Smooth muscle cell of trachea (primary cell): ENCODE measurements around the gene DENND6B. TPM values are rescaled to one million over a fixed set of nuclear protein-coding genes. Genes with fewer than 3 reads are reported as not detected.

Experiments
- total RNA-seq: library from RNA; depleted of rRNA; stranded (reverse); fragments of >200 nt; gene quantifications from 2 replicates; pipeline ENCODE4 v1.2.1, GENCODE V29; 2014

The DENND6B gene
- total RNA-seq, result 2.0 and 6.8 TPM in 2 replicates

GRCh38 chr22:50326956-50327710, at the start of gene DENND6B:
Gene DENND6B (minus strand): TSS chr22:50327012. CDS start chr22:50326988, 24 bp downstream.

DNA sequence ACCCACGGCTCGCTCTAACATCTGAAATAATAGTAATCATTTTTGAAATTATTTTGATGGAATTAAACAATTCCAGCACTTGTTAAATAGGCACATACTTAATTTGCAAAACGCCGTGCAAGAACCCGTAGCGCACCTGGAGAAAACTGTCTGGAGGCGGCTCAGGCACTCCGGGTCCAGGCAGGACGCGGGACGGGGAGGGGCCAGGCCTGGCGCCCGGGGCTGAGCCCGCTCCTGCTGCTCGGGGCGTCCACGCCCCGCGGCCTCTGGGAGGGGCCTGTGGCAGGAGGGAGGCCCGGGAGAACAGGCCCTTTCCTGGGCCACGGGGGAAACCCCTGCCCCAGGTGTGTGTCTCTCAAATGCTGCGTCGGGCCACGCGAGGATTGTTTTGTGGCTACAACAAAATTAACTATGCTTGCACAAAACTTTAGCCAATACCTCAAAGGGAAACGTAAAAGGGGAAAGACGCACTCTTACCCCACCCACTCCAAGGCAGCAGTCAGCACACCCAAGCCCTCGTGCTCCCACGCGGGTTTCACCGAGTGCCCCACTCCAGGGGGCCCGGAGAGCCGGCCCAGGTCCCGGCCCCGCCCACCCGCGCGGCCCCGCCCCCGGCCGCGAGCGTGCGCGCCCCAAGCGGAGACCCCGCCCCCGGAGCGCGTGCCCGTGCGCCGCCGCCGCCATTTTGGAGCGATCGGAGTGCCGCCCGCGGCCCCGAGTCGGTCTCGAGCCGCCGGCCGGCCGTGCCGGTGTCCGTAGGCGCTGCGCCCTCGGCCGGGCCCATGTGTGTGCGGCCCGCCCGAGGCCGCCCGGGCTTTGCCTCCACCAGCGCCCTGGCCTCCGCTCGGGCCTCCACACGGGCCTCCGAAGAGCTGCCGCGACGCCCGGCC, 16.1 kb upstream of the DENND6B start, which contains the start of gene PPP6R2:
Gene PPP6R2, plus strand, starts transcription at position 677 of the 890 bp plus-strand sequence. CDS start 50,582 bp downstream, outside the sequence.

DNA sequence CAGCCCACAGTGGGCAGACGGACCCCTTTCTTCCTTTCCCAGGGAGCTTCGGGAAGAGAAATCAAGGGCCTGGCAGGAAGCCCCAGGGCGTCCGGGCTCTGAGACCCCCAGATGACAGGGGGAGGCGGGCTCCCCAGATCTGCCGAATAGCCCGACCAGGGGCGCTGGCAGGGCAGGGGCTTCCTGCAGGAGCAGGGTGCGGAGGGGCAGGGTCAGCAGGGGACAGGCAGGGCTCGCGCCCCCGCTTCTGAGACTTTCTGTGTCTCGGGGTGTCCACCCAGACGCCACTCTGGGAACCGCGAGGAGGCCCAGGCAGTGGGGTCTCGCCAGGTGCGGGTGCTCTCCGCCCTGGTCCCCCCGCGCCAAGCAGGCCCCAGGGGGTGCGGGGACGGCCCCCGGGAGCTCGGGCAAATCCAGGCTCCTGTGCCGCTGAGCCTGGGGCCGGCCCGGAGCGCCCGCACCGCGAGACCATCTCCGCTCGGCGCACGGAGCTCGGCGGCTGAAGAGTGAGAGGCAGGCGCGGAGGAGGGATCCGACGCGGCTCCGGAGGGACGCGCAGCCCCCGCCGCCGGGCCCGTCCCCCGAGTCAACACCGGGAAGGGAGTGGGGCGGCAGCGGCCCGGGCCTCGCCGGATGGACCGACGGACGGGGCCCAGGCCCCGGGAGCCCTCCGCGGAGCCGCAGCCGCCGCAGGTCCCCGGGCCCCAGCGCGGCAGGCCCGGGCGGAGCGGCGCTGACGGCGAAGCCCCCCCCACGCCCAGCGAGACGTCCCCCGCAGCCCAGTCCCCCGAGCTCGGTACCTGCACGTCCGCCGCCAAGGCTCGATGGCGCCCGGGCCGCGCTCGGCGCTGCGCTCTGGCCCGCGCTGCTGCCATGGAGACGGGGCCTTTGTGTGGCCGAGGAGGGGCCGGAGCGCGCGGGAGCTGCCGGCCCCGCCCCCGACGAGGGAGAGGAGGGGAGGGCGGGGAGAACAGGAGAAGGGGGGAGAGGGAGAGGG, 19.8 kb downstream of the DENND6B start, which contains the start of gene PLXNB2:
Gene PLXNB2, minus strand, starts transcription at position 894 of the 997 bp plus-strand sequence. CDS start 17,062 bp downstream, outside the sequence.

DNA sequence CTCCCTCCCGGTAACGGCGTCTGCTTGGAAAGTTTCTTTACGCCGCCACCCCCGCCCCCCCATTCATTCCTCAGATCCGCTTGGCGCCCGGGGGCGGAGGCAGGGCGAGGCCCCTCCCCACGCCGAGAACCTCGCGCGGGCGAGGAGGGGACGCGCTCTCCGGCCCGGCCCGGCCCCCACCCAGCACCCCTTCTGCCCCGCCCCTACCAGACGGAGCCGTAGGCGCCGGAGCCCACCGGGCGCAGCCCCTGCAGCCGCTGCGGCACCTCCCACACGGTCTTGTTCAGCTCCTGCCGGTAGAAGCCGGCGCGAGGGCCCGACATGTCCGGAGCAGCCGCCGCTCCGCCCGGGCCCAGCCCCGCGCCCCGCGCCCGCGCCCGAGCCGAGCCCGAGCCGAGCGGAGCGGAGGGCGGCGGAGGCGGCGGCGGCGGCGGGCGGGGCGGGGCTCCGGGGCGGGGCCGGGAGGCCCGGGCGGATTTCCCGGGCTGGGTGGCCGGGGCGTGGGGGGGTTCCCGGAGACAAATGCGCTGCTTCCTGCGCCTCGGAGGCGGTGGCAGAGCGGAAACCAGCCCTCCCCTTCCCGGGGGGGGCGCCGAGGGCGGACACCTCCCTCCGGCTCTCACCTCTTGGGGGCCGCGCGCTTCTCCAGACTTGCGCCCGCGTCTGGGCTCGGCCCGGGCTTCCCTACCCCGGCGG, 56.7 kb downstream of the DENND6B start, which contains the start of gene MAPK11:
Gene MAPK11, minus strand, starts transcription at position 411 of the 696 bp plus-strand sequence. Its CDS starts 88 bp downstream, at position 323.

DNA sequence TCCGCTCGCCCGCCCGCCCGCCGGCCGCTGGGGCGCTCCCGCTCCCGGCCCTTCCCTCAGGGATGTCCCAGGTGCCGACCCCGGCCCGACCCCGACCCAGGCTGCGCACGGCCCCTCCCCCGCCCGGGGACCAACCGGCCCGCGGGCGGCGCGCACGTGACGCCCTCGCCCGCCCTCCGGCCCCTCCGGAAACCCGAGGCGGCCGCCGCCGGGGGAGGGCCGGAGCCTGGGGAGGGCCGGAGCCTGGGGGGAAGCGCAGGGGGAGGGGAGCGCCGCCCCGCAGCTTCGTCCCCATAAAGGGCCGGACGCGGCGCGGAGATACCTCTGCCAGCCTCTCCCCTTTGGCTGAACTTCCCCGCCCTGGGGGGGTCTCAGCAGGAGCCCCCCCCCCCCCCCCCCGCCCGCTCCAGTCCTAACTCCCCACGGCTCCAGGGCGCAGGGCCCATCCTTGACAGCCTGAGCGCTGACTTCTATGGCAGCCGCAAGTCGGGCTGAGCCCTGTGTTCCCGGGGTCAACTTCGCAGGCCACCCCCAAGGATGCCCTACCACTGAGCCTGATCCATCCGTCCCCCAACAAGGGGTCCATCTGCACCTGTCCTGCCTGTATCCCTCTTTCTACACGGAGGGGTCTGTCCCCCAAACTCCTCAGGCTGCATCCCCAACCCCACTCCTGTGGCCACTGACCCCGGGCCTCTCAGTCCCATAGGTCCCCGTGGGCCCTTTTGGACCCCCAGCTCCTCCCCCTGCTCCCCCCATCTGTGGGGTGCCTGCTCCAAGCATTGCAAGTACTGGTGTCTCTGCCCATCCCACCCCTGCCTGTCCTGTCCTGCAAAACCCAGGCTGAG, 65.0 kb downstream of the DENND6B start, which contains the start of gene MAPK12:
Gene MAPK12, minus strand, starts transcription at position 69 of the 845 bp plus-strand sequence. CDS start 174 bp downstream, outside the sequence.

Other genes starting within 250 kb of the DENND6B start
- under 0.01 TPM in 1 of 2 replicates, not detected in the other for gene MLC1, start 241.6 kb downstream of the DENND6B start, total RNA-seq
- gene MOV10L1, start 237.0 kb downstream of the DENND6B start, total RNA-seq, result 1.0 and 1.3 TPM in 2 replicates
- 0.17 and 0.29 TPM in 2 replicates for gene PANX2, start 156.3 kb downstream of the DENND6B start, total RNA-seq
- 21.7 and 25.8 TPM in 2 replicates for gene TRABD, start 141.1 kb downstream of the DENND6B start, total RNA-seq
- gene SELENOO, start 126.0 kb downstream of the DENND6B start, total RNA-seq, result 27.2 and 32.1 TPM in 2 replicates
- gene TUBGCP6, start 82.0 kb downstream of the DENND6B start, total RNA-seq, result 41.7 and 43.3 TPM in 2 replicates
- 41.3 and 73.3 TPM in 2 replicates for gene HDAC10, start 75.7 kb downstream of the DENND6B start, total RNA-seq
- 27.1 and 38.2 TPM in 2 replicates for gene MAPK12, start 65.3 kb downstream of the DENND6B start, total RNA-seq
- gene MAPK11, start 56.6 kb downstream of the DENND6B start, total RNA-seq, result 6.7 and 17.5 TPM in 2 replicates
- gene PLXNB2, start 19.4 kb downstream of the DENND6B start, total RNA-seq, result 133 and 254 TPM in 2 replicates
- 54.0 and 72.3 TPM in 2 replicates for gene PPP6R2, start 16.3 kb upstream of the DENND6B start, total RNA-seq
- gene SBF1, start 148.0 kb upstream of the DENND6B start, total RNA-seq, result 61.8 and 123 TPM in 2 replicates
- 0.87 and 2.3 TPM in 2 replicates for gene ADM2, start 154.5 kb upstream of the DENND6B start, total RNA-seq
- gene MIOX, start 159.8 kb upstream of the DENND6B start, total RNA-seq, result 0.15 TPM in 1 of 2 replicates, not detected in the other
- 57.9 and 68.3 TPM in 2 replicates for gene LMF2, start 180.7 kb upstream of the DENND6B start, total RNA-seq
- gene NCAPH2, start 181.2 kb upstream of the DENND6B start, total RNA-seq, result 29.3 and 46.0 TPM in 2 replicates
- gene SCO2, start 198.6 kb upstream of the DENND6B start, total RNA-seq, result 4.1 and 4.6 TPM in 2 replicates
- gene TYMP, start 203.0 kb upstream of the DENND6B start, total RNA-seq, result 20.4 and 45.8 TPM in 2 replicates
- gene KLHDC7B, start 218.9 kb upstream of the DENND6B start, total RNA-seq, result 0.15 and 0.33 TPM in 2 replicates
- gene SYCE3, start 235.9 kb upstream of the DENND6B start, total RNA-seq, result not detected in 2 replicates